GM13977 (cell line): ENCODE data around the gene TTC33.
"Not testable (repeated sequence)": the region's sequence is repeated elsewhere in the genome, so short reads cannot be mapped to it uniquely, and the experiment has no call there.

Experiments
- DNase-seq: peaks from one replicate; pipeline ENCODE4 v3.0.0; 2012; ENCODE audit warnings: low spot score
- CTCF ChIP-seq: IDR thresholded peaks from 2 replicates; pipeline ENCODE4 v1.5.1; 2012; ENCODE audit warnings: mild to moderate bottlenecking, control low read depth; ENCODE audit not compliant: insufficient read depth; ENCODE audit errors: extremely low read depth, missing control alignments
- in situ Hi-C: fragments of 300-500 bp; cut with MboI; formaldehyde crosslinking; loops from one replicate; pipeline ENCODE4 v1.12.0; 2022; ENCODE audit warnings: low sequenced_read_pairs, low pct_unique_long_range_greater_than_20kb, mixed read lengths, inconsistent platforms; ENCODE audit not compliant: unreplicated experiment

TTC33 gene

GRCh38 chr5:40649463-40650030, 106.2 kb downstream of the TTC33 start:
- no peak for TF ChIP-seq CTCF
- in situ Hi-C loops = no loop called here
- DNase-seq = no peak

DNA sequence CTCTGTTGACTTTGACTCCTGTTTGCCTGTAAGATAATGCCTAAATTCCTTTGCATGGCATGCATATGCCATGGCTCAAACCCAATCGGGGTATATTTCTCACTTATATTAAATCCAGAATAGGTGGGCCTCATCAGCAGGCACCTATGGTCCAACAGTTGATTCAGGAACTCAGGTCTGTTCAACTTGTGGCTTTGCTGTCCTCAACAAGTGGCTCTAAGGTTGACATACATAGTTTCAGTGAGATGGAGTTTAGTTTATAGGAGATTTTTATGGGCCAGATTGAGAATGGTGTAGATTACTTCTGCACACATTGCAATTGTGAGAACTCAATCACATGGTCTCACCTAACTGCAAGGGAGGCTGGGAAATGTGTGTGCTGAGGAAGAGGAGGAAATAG, 107.6 kb downstream of the TTC33 start:
- DNase-seq = no peak
- in situ Hi-C loops = no loop called here
- no peak for TF ChIP-seq CTCF

DNA sequence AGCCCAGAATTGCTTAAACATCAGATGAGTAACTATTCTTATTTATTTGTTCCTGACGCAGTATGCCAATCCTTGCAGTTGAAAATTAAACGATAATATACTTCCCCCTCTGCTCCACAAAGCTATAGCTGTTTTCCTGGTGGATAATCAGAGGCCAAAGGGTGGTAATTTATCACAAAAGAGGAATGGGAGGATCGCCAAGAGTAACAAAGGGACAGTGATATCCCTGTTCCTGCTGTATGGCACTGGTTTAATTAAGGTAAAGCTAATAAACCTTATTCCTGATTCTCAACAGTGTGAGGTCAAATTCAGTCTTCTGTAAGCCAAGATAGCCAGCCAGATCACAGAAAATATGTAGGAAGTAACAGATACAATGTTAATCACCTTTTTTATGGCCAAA, 109.5 kb downstream of the TTC33 start:
- no peak for TF ChIP-seq CTCF
- DNase-seq = no peak
- in situ Hi-C loops = no loop called here

- DNase-seq, in situ Hi-C loops: not testable (repeated sequence)
These were observed 116.2 kb downstream of the TTC33 start for GRCh38 chr5:40639531-40639930.

- no peak for TF ChIP-seq CTCF
- in situ Hi-C loops = no loop called here
These were observed 121.2 kb downstream of the TTC33 start for GRCh38 chr5:40634593-40634992.

GRCh38 chr5:40634154-40634553, 121.6 kb downstream of the TTC33 start:
- in situ Hi-C loops = no loop called here
- no peak for TF ChIP-seq CTCF
- DNase-seq = no peak

More at GRCh38 chr5:40634593-40634992, 121.2 kb downstream of the TTC33 start:
- DNase-seq = no peak

DNA sequence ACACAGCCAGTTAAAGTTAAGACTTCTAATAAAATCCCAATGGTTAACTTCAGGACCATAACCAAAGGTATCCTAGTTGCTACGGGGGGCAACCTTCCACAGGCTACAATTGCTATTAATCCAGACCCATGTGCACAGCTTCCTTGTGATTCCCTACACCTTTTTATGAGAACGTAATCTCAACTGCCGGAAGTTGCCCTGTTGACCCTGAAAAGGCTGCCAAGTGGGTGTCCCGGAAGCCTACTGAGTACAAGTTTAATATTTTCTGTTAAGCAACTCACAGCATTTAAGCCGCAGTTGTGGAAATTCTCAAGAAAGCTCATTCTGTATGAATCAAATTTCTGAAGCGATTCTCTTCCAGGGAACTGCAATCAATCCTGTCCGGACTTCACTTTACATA, 124.5 kb downstream of the TTC33 start:
- TF ChIP-seq CTCF = no peak
- in situ Hi-C loops = no loop called here
- no peak for DNase-seq
